DND-41 (cell line): Measurements from ENCODE around the gene IKZF2.

Source experiments
- CTCF ChIP-seq: IDR thresholded peaks from 2 replicates; pipeline ENCODE4 v1.5.1; 2012; ENCODE audit warnings: borderline replicate concordance, low read length, moderate library complexity, mild to moderate bottlenecking; ENCODE audit not compliant: poor library complexity, severe bottlenecking; ENCODE audit errors: extremely low read depth
- EZH2 ChIP-seq: IDR thresholded peaks from 3 replicates; pipeline ENCODE4 v1.6.1; 2012; ENCODE audit warnings: borderline replicate concordance, low read depth, mild to moderate bottlenecking, moderate library complexity, low read length, inconsistent platforms; ENCODE audit not compliant: severe bottlenecking

- TF ChIP-seq CTCF (peak; percentile 43), EZH2 (no peak)
Measured at GRCh38 chr2:213149294-213149875, 2.0 kb downstream of the IKZF2 start.
